ENCODE results near the gene AASDHPPT.

AASDHPPT gene, protein sequence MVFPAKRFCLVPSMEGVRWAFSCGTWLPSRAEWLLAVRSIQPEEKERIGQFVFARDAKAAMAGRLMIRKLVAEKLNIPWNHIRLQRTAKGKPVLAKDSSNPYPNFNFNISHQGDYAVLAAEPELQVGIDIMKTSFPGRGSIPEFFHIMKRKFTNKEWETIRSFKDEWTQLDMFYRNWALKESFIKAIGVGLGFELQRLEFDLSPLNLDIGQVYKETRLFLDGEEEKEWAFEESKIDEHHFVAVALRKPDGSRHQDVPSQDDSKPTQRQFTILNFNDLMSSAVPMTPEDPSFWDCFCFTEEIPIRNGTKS

GRCh38 chr11:106077609-106078455 lies at the start of gene AASDHPPT:
Gene AASDHPPT, plus strand, starts transcription at chr11:106077662. Its CDS starts 49 bp downstream, at chr11:106077711.
- TF ChIP-seq, protein P1, sequence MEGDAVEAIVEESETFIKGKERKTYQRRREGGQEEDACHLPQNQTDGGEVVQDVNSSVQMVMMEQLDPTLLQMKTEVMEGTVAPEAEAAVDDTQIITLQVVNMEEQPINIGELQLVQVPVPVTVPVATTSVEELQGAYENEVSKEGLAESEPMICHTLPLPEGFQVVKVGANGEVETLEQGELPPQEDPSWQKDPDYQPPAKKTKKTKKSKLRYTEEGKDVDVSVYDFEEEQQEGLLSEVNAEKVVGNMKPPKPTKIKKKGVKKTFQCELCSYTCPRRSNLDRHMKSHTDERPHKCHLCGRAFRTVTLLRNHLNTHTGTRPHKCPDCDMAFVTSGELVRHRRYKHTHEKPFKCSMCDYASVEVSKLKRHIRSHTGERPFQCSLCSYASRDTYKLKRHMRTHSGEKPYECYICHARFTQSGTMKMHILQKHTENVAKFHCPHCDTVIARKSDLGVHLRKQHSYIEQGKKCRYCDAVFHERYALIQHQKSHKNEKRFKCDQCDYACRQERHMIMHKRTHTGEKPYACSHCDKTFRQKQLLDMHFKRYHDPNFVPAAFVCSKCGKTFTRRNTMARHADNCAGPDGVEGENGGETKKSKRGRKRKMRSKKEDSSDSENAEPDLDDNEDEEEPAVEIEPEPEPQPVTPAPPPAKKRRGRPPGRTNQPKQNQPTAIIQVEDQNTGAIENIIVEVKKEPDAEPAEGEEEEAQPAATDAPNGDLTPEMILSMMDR (IDR thresholded peaks at IDR 0.05; ENCODE audit: insufficient read depth, low read length, poor library complexity, severe bottlenecking), result no peak
- Histone ChIP-seq H3K27me3 (replicated peaks; ENCODE audit: control insufficient read depth, insufficient read depth, low read length) (no peaks in the 10 kb centered on the region), H3K36me3 (ENCODE audit: control insufficient read depth, insufficient read depth, low read length) (no peaks in the 10 kb centered on the region), H3K4me3 (replicated peaks; ENCODE audit: low read depth, low read length) (peak within 1 kb of the TSS; percentile 86)
- DNase-seq (ENCODE audit: extremely low read depth, insufficient read length), result no peak

GRCh38 chr11:106030609-106031008 lies 46.9 kb upstream of the AASDHPPT start:
- Histone ChIP-seq H3K4me3 (replicated peaks; ENCODE audit: low read depth, low read length) (no peak overlapping the region), H3K36me3 (ENCODE audit: control insufficient read depth, insufficient read depth, low read length) (no peaks in the 10 kb centered on the region), H3K27me3 (replicated peaks; ENCODE audit: control insufficient read depth, insufficient read depth, low read length) (no peaks in the 10 kb centered on the region)
- DNase-seq (ENCODE audit: extremely low read depth, insufficient read length), result no peak
- TF ChIP-seq, protein P1 (IDR thresholded peaks at IDR 0.05; ENCODE audit: insufficient read depth, low read length, poor library complexity, severe bottlenecking), result no peak

DNA sequence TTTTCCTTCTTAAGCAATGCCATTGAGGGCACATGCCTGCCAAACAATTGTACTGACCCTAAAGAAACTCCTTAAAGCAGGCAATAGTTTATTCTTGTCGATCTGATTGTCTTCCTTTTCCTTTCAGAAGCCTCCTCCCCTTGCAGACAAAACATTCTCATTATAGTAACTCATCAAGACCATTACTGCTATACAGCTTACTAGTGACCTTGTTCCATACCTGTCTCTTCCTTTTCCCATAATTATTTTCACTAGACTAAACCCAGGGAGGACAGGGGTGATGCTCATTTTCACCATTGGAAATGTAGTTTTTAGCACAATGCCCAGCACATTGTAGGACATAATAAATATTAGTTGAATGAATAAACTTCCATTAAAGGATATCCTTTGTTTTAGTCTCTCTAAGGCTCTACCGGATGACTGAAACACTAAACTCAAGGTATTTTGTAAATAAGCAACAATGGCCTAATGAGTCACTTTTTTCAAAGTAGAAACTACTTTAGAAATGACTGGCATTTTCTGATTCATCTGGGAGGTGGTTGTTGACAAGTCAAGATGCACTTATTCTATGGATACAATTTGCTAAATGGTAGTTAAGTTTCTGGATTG lies 46.2 kb upstream of the AASDHPPT start:
- H3K4me3 ChIP-seq (replicated peaks; ENCODE audit: low read depth, low read length), result no peak overlapping the region
- no peak for DNase-seq (ENCODE audit: extremely low read depth, insufficient read length)
- no peaks in the 10 kb centered on the region for H3K36me3 ChIP-seq (ENCODE audit: control insufficient read depth, insufficient read depth, low read length)
- TF ChIP-seq, protein P1 (IDR thresholded peaks at IDR 0.05; ENCODE audit: insufficient read depth, low read length, poor library complexity, severe bottlenecking), result no peak
- no peaks in the 10 kb centered on the region for H3K27me3 ChIP-seq (replicated peaks; ENCODE audit: control insufficient read depth, insufficient read depth, low read length)

GRCh38 chr11:106031936-106032335 lies 45.5 kb upstream of the AASDHPPT start:
- Histone ChIP-seq H3K4me3 (replicated peaks; ENCODE audit: low read depth, low read length) (no peak overlapping the region), H3K36me3 (ENCODE audit: control insufficient read depth, insufficient read depth, low read length) (no peaks in the 10 kb centered on the region), H3K27me3 (replicated peaks; ENCODE audit: control insufficient read depth, insufficient read depth, low read length) (no peaks in the 10 kb centered on the region)
- TF ChIP-seq, protein P1 (IDR thresholded peaks at IDR 0.05; ENCODE audit: insufficient read depth, low read length, poor library complexity, severe bottlenecking), result no peak
- DNase-seq (ENCODE audit: extremely low read depth, insufficient read length), result no peak

- TF ChIP-seq, protein P1 (IDR thresholded peaks at IDR 0.05; ENCODE audit: insufficient read depth, low read length, poor library complexity, severe bottlenecking), result no peak
- no peak for DNase-seq (ENCODE audit: extremely low read depth, insufficient read length)
- no peak overlapping the region for H3K4me3 ChIP-seq (replicated peaks; ENCODE audit: low read depth, low read length)
- no peaks in the 10 kb centered on the region for H3K27me3 ChIP-seq (replicated peaks; ENCODE audit: control insufficient read depth, insufficient read depth, low read length)
- H3K36me3 ChIP-seq (ENCODE audit: control insufficient read depth, insufficient read depth, low read length), result no peaks in the 10 kb centered on the region
Observed at GRCh38 chr11:106032861-106033260, 44.6 kb upstream of the AASDHPPT start.
